Endodermal cell (in vitro differentiated cells): ENCODE measurements around the gene MINDY4. TPM values are rescaled to one million over a fixed set of nuclear protein-coding genes. Genes with fewer than 3 reads are reported as not detected.
A peak's percentile ranks its signal among the peaks of the same experiment; 100 is the strongest.

ENCODE experiments used
- DNase-seq: peaks from one replicate; pipeline ENCODE4 v3.0.0-alpha.2; 2017
- H3K27ac ChIP-seq: 2 replicates; pipeline ENCODE4 v1.5.1; 2013; ENCODE audit warnings: mild to moderate bottlenecking, low read depth, low read length, moderate library complexity
- H3K27me3 ChIP-seq: 2 replicates; pipeline ENCODE4 v1.6.1; 2013; ENCODE audit warnings: mild to moderate bottlenecking, low read length, moderate library complexity; ENCODE audit not compliant: insufficient read depth, control insufficient read depth, poor library complexity, severe bottlenecking
- H3K36me3 ChIP-seq: 2 replicates; pipeline ENCODE4 v1.7.0; 2013; ENCODE audit warnings: mild to moderate bottlenecking, low read length, moderate library complexity; ENCODE audit not compliant: control insufficient read depth, insufficient read depth
- H3K4me1 ChIP-seq: one replicate; pipeline ENCODE4 v1.7.0; 2013; ENCODE audit warnings: low read length; ENCODE audit not compliant: control insufficient read depth, insufficient read depth
- H3K4me3 ChIP-seq: 2 replicates; pipeline ENCODE4 v1.5.1; 2013; ENCODE audit warnings: mild to moderate bottlenecking, low read length, moderate library complexity
- H3K9ac ChIP-seq: 2 replicates; pipeline ENCODE4 v1.6.1; 2013; ENCODE audit warnings: mild to moderate bottlenecking, low read length, moderate library complexity; ENCODE audit not compliant: poor library complexity, severe bottlenecking; ENCODE audit errors: extremely low read depth
- H3K9me3 ChIP-seq: 2 replicates; pipeline ENCODE4 v1.6.1; 2013; ENCODE audit warnings: mild to moderate bottlenecking, low read length, moderate library complexity; ENCODE audit not compliant: control insufficient read depth
- H3K27ac Mint-ChIP-seq: 2 replicates; pipeline ENCODE4 v1.8.0; 2020; ENCODE audit warnings: mixed read lengths
- H3K27me3 Mint-ChIP-seq: 2 replicates; pipeline ENCODE4 v1.8.0; 2021; ENCODE audit warnings: mild to moderate bottlenecking, mixed read lengths; ENCODE audit not compliant: insufficient read depth
- H3K36me3 Mint-ChIP-seq: 2 replicates; pipeline ENCODE4 v1.8.0; 2020; ENCODE audit warnings: low read depth, mixed read lengths
- H3K4me1 Mint-ChIP-seq: 2 replicates; pipeline ENCODE4 v1.8.0; 2020; ENCODE audit warnings: mixed read lengths
- H3K4me3 Mint-ChIP-seq: 2 replicates; pipeline ENCODE4 v1.8.0; 2020; ENCODE audit warnings: mild to moderate bottlenecking, moderate library complexity, mixed read lengths
- H3K9me3 Mint-ChIP-seq: 2 replicates; pipeline ENCODE4 v1.8.0; 2020; ENCODE audit warnings: mild to moderate bottlenecking, mixed read lengths
- CTCF ChIP-seq: fragments of 200-600 bp; sonication (generic); conservative IDR thresholded peaks from 2 replicates; pipeline ENCODE4 v1.5.0; 2021; ENCODE audit warnings: antibody characterized with exemption, mild to moderate bottlenecking
- WGBS, 2 experiments: methylation state at CpG; one replicate each; pipeline versions ENCODE4 v1.1.5 to v1.1.7; 2013; ENCODE audit warnings: missing lambda C conversion rate in 2 of 2, mixed read lengths in 1 of 2; ENCODE audit not compliant: insufficient coverage in 1 of 2, insufficient read length in 1 of 2; 5-methylcytosine and 5-hydroxymethylcytosine counted together
- total RNA-seq, 2 donors: library from RNA; stranded (reverse); fragmentation: NEBNext Ultra II Directional in 1 of 2; extraction: Animal tissue kit (Norgen Biotek cat#: 25700) in 1 of 2; gene quantifications; 2 replicates in 1 of 2; 3 replicates in 1 of 2; pipeline ENCODE4 v1.2.1, GENCODE V29; 2021

The MINDY4 gene
- total RNA-seq, 2 donors from 2014 or later, result 7.2 to 8.1 TPM

- Mint-ChIP-seq H3K27ac (no peak overlapping the region), H3K4me1 (no peaks in the 10 kb centered on the region), H3K9me3 (no peaks in the 10 kb centered on the region), H3K36me3 (peaks cover 8% of the 10 kb centered on the region), H3K27me3 (no peaks in the 10 kb centered on the region), H3K4me3 (no peak overlapping the region)
- WGBS, 2 experiments, result 80 to 88% methylated on average over 1 to 2 of the region's 2 CpGs
- H3K9me3 ChIP-seq, result no peaks in the 10 kb centered on the region
- peak; percentile 51 for TF ChIP-seq CTCF
- peaks cover 3% of the 10 kb centered on the region for H3K36me3 ChIP-seq
- H3K27ac ChIP-seq, result no peak overlapping the region
- no peaks in the 10 kb centered on the region for H3K27me3 ChIP-seq
- H3K9ac ChIP-seq, result no peak overlapping the region
- no peak overlapping the region for H3K4me3 ChIP-seq
- H3K4me1 ChIP-seq, result no peaks in the 10 kb centered on the region
- peak; percentile 49 for DNase-seq
These were observed 24.1 kb downstream of the MINDY4 start for GRCh38 chr7:30795161-30795948.

GRCh38 chr7:30796105-30796869 is 25.1 kb downstream of the MINDY4 start:
- Histone ChIP-seq H3K9ac (no peak overlapping the region), H3K4me3 (no peak overlapping the region), H3K36me3 (peaks cover 3% of the 10 kb centered on the region), H3K27ac (no peak overlapping the region), H3K9me3 (no peaks in the 10 kb centered on the region), H3K27me3 (no peaks in the 10 kb centered on the region), H3K4me1 (no peaks in the 10 kb centered on the region)
- H3K27ac Mint-ChIP-seq, result peak overlapping the region; percentile 41
- TF ChIP-seq CTCF, result no peak
- WGBS, 2 experiments, result 91 to 96% methylated on average over 1 of the region's 1 CpG
- H3K27me3 Mint-ChIP-seq, result no peaks in the 10 kb centered on the region
- no peaks in the 10 kb centered on the region for H3K9me3 Mint-ChIP-seq
- DNase-seq, result no peak
- no peaks in the 10 kb centered on the region for H3K4me1 Mint-ChIP-seq
- no peak overlapping the region for H3K4me3 Mint-ChIP-seq
- peaks cover 6% of the 10 kb centered on the region for H3K36me3 Mint-ChIP-seq

- no peak overlapping the region for H3K27ac Mint-ChIP-seq
- DNase-seq, result no peak
- H3K27ac ChIP-seq, result no peak overlapping the region
- no peaks in the 10 kb centered on the region for H3K4me1 ChIP-seq
- H3K4me1 Mint-ChIP-seq, result no peaks in the 10 kb centered on the region
- no peaks in the 10 kb centered on the region for H3K9me3 ChIP-seq
- H3K27me3 ChIP-seq, result no peaks in the 10 kb centered on the region
- H3K27me3 Mint-ChIP-seq, result no peaks in the 10 kb centered on the region
- no peaks in the 10 kb centered on the region for H3K36me3 ChIP-seq
- H3K36me3 Mint-ChIP-seq, result peaks cover 3% of the 10 kb centered on the region
- TF ChIP-seq CTCF, result no peak
- no peak overlapping the region for H3K4me3 Mint-ChIP-seq
- H3K9ac ChIP-seq, result no peak overlapping the region
- WGBS, 2 experiments, result 86 to 92% methylated on average over 6 to 8 of the region's 8 CpGs
- H3K9me3 Mint-ChIP-seq, result no peaks in the 10 kb centered on the region
- no peak overlapping the region for H3K4me3 ChIP-seq
These were observed 26.2 kb downstream of the MINDY4 start for GRCh38 chr7:30797176-30798040.
